DOHH2 (cell line): ENCODE measurements around the gene GLB1L.

ENCODE experiments used
- CTCF ChIP-seq: fragments of 200-600 bp; sonication (generic); IDR thresholded peaks from one replicate; pipeline ENCODE4 v1.5.1; 2014; ENCODE audit warnings: antibody characterized with exemption, mild to moderate bottlenecking, low read depth, low read length; ENCODE audit not compliant: poor library complexity, severe bottlenecking
- EZH2phosphoT487 ChIP-seq: fragments of 200-600 bp; sonication (generic); IDR thresholded peaks from 2 replicates; pipeline ENCODE4 v1.6.1; 2017; ENCODE audit warnings: borderline replicate concordance, mild to moderate bottlenecking, antibody characterized with exemption, low read length, moderate library complexity, mixed read lengths

- TF ChIP-seq CTCF (no peak), EZH2phosphoT487 (no peak)
Measured at GRCh38 chr2:219247678-219248642, 2.7 kb upstream of the GLB1L start.
